ENCODE results near the gene LRRFIP2.

DNA sequence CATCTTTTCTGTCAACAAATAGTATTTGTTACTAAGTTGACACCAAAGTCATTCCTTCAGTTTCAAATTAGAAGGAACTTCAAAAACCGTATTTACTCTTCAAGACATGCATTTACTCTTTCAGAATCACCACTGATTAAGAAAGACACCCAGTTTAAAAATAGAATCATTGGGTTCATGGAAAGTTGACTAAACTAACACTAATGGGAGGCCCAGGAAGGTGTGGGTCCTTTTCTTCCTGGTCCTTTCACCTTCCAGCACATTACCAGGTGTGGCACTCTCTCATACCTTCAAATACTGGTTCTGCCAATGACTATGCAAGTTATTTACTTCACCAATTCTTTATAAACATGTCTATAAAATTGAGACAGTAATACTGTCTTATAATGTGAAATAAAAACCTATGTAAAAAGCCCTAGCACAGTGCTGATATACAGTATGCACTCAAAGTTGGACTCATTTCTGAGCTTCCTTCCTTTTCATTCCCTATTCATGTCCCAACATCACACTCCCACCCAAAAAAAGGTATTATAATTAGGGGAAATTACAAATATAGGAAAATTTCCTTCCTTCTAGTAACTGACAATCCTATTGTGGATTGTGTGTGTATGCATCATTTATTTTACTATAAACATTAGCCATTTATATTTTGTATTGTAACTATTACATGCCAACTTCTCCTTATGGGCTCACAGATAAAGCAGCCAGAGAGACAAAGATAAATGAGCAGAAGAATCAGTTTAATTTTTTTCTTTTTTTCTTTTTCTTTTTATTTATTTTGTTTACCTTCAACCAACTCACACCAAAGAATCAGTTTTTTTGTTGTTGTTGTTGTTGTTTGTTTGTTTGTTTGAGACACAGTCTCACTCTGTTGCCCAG, 48.9 kb downstream of the LRRFIP2 start:
- no peak for TF ChIP-seq EZH2 (IDR thresholded peaks at IDR 0.05; ENCODE audit: insufficient read depth, poor library complexity, severe bottlenecking)
- no peak for TF ChIP-seq EZH2phosphoT487 (IDR thresholded peaks at IDR 0.05; ENCODE audit: insufficient read depth, low read depth)

Data from GM23248 (cell line).